GM18520 (cell line): ENCODE measurements around the gene CSNK1D.

Source experiments
- ATAC-seq: cut with Tn5 transposase; IDR thresholded peaks from one replicate; pipeline ENCODE4 v1.9.1; 2021; ENCODE audit not compliant: unreplicated experiment

The CSNK1D gene

DNA sequence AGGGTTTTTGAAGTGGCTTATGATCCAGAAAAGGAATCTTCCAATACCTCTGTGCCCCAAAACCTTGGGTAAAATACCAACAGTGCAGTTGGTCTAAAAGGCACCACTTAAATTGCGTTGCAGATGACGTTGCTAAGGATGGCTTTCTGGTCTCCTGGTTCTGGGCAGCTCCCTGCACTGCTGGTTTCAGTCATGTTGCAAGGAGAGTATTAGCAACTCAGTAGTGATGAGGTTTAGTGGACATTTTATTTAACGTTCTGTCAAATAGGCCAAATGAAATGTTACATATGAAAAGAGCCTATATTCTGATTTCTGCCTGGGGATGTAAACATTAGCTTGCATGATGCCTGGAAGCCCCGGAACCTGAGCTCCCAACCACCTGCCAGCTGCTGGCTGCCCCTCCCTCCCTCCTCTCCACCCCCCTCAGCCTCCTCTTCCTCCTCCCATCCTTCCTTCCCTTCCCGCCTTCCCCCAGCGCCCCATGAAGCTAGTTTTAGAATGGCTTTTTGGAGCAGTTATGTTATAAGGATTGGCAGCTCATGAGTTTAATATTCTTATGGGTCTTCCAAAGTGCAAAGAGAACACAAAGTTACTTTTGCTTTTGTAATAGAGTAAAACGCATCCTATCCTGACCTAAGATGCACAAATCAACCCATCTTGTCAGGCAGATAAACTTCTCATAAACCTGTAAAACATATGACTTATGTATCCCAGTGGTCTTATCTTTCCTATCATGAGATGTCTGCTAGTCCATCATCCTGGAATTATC is 23.2 kb upstream of the CSNK1D start:
- ATAC-seq, result no peak

DNA sequence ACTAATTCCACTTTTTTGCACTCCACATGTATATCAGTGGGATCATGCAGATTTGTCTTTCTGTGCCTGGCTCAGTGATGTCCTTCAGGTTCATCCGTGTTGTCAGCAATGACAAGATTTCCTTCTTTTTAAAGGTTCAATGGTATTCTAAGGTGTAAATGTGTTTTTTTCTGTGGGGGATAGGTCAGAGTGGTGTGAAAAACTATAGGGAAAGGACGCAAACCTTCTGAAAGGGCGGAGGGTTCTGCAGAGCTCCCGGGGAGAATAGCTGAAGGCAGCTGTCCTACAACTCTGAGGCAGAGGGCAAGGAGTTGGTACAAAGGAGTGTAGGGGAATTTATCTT is 21.9 kb upstream of the CSNK1D start:
- ATAC-seq, result no peak

DNA sequence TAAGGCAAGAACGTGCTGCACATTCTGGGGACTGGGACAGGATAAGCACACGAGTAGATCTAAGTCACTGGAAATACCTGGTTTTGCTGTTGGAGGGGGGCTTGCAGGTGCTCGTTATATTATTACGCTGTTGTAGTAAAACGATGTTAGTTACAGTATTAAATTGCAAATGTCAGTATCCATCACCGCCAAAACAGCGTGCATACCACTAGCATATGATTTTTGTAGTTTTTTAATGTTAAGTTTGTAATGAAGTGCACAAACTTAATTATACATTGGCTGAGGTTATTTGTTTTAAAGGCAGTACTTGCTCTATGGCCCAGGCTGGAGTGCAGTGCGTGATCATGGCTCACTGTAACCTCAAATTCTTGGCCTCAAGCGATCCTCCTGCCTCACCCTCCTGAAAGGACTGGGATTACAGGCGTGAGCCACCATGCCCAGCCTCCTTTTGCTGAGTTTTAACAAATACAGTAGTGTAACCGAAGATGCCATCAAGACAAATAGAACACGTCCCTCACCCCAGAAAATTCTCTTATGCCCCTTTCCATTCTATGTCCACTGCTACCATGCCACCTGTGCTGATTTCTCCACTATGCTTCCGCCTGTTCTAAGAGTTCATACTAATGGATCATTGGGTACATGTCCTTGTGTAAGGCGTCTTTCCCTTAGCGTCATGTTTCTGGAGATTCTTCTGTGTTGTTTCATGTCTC is 20.7 kb upstream of the CSNK1D start:
- ATAC-seq, result no peak

DNA sequence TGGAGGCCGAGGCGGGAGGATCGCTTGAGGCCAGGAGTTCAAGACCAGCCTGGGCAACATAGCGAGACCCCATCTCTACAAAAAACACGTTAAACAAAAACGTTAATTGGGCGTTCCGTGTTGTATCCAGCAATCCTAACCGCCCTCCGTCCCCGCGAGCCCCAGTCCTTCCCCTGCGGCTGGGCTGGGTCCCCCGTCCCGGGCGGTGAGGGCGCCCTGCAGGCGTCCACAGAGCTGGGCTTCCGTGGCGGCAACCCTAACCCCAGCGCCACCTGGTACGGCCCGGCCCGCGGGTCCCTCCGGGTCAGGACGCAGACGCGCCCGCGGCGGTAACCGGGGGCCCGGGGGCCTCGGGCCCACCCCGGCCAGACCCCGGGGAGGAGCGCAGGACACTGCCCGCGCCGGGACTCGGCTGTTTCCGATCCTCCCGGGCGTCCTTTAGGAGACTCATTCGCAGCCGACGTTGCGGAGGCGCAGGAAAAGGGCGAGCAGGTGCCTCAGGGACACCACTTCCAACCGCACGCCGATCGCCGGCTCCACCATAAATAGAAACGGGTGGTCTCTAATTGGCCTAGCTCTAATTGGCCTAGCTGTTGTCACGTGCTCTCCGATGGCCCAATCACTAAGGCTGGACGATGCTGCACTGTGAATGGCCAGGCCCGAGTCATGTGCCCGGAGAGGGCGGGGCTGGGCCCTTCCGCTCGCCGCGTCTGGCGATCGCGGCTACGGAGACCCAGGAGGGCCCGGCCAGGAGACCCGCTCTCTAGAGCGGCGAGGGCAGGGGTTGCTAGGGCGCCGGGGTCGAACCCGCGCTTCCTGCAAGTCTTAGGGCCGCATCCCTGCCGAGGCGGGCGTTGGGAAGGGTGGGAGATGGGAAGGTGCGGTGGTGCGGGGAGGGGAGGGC is 19.0 kb upstream of the CSNK1D start:
- ATAC-seq, result peak; percentile 93

DNA sequence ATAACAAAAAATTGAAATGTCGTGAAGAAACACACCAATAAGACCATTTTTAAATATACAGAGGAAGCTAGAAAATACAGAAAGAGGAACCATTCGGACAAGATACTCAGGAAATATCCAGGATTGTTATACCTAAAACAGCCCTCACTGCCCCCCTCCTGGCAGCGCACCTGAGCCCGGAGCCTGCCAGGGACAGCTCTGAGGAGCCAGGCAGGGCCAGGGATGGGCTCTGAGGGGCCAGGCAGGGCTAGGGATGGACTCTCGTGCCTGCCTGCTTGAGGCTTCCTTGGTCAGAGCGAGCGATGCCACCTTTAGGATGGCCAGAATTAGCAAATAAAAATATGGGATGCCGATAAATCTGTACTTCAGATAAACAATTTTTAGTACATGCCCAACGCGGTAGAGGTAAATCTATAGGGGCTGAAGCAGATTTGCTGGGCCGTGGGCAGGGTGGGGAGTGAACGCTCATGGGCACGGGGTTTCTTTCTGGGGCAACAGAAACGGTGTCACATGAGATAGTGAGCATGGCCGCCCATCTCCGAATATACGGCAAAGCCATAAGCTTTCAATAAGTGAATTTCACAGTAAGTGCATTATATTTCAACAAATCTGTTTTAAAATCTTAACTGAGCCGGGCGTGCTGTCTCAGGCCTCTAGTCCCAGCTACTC is 18.2 kb upstream of the CSNK1D start:
- ATAC-seq, result no peak

DNA sequence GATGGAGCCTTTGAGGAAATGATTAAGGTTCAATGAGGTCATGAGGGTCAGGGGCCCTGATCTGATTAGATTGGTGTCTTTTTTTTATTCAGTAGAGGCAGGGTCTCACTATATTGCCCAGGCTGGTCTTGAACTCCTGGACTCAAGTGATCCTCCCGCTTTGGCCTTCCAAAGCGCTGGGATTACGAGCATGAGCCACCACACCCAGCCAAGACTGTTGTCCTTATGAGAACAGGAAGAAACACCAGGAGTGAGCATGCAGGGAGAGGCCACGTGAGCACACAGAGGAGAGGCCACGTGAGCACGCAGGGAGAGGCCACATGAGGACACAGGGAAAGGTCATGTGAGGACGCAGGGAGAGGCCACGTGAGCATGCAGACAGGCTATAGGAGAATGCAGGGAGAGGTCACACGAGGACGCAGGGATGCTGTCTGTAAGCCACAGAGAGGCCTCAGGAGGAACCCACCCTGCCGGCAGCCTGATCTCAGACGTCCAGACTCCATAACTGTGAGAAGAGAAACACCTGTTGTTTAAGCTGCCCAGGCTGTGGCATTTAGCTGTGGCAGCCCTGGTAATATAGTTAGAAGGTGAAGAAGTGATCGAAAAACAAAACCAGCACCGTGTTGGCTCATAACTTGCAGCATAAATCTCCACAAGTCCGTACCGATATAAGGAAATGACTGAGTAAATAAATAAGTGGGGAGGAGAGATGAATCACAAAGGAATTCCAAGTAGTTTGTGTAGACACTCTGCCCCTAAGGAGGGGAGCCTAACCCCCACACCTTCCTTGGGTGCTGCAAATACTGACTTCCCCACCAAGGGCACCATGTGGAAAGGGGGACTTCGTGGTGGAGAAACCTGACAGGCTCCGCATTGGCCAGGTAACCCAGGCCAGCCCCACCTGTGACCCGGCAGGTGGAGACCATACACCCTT is 14.6 kb upstream of the CSNK1D start:
- no peak for ATAC-seq

DNA sequence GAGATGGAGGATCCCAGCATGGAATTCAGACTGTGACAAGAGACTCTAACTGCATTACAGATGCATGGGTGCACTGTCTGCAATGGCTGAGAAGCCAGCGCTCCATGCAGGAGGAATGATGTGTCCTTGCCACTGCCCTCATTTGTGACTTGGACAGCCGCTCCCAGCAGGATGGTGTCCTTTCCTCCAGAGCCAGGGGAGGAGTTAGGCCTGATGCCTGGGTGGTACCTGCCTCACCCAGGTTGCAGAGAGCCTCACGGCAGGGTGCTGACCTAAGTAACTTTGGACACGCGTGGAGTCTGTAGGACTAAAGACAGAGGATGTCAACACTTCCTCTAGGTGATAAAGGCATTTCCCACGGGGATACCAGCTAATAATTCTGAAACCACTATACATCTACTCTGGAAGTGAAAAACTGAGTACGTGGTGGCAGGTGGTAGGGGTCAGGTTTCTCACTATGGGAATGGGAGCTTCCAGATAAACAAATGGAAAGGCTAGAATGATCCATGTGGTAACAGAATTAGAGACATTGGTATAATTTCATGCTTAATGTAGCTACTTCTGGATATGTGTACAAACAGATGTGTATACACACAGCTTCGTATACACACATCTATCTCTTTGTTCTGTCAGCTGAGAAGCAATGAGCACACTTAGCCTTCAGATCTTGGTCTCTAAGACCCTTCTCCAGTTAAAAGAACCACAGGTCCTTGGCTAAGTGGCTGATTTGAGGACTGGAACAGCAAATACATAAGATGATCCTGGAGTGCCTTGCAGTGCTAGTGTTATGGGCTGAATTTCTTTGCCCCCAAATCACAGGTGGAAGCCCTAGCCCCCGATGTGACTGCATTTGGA is 13.7 kb upstream of the CSNK1D start:
- no peak for ATAC-seq

DNA sequence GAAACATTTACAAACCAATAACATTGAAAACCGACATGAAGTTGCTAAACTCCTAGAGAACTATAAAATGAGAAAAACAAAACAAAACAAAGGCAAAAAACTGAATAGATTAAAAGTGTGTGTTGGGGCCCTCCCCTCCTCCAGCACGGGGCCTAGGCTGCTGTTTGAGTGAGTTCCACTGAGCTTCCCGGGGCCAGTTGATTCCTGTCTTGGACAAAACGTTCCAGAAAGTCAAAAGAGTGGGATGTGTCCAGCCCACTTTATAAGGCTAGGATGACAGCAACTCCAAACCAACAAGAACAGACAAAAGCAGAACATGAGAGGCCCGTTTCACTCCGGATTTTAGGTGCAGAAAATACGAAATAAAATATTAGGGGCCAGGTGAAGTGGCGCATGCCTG is 11.6 kb upstream of the CSNK1D start:
- no peak for ATAC-seq

DNA sequence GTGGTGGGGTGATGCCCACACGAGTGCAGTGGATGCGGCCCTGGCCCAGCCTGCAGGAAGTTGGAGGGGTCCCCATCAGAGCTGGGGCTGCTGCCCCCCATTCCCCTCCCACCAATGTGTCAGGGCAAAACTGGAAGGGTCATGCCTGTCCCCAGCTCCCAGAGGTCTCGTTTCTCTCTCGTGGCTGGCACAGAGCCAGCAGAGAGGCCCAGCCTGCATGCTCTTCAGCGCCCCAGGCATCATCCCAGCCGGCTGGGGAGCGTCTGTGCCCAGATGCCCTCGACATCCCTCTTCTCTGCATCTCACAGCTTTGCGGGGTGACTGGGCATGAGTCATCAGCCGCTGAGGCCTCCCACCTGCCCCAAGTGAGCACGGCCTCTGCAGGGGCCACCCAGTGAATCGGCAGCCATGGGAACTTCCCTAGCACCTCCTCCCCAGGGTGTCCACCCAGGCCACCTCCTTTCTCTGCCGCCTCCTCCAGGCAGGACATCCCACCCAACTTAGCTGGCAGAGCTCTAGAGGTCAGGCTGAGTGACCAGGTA is 9.8 kb upstream of the CSNK1D start:
- no peak for ATAC-seq

DNA sequence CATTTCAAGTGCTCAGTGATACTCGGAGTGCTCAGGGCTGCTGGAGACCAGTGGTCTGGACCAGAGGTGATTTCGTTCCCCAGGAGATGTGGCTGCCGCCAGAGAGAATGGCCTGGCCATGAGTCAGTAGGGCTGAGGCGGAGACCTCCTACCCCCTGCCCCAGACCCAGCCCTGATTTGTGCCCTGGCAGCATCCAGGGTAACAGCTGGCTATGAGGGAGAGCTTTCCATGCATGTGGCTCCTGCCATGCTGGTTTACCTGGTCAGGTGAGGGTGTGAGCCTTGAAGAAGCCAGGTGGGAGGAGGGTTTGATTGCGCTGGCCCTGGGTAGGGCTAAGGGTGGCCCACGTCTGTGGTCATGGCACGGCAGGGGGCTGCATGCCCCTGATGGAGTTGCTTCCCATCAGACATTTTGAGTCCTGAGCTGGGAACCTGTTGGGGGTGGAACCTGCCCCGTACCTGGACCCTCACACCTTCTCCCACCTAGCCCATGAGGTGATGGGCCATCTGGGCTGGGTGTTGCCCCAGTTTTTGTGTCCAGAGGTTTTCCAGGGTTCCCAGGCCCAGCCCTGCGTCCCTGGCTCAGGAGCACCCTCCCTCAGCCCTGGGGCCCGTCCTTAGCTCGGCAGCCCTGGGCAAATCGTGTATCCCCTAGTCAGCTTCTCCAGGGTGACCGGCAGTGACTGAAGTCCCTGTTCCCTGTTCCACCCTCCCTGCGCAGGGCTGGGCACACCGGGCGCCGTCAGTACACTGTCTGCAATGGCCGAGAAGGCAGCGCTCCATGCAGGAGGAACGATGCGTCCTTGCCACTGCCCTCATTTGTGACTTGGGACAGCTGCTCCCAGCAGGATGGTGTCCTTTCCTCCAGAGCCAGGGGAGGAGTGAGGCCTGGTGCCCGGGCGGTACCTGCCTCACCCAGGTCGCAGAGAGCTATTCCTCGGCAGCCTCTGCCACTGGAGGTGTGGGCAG is 9.0 kb upstream of the CSNK1D start:
- ATAC-seq, result no peak

DNA sequence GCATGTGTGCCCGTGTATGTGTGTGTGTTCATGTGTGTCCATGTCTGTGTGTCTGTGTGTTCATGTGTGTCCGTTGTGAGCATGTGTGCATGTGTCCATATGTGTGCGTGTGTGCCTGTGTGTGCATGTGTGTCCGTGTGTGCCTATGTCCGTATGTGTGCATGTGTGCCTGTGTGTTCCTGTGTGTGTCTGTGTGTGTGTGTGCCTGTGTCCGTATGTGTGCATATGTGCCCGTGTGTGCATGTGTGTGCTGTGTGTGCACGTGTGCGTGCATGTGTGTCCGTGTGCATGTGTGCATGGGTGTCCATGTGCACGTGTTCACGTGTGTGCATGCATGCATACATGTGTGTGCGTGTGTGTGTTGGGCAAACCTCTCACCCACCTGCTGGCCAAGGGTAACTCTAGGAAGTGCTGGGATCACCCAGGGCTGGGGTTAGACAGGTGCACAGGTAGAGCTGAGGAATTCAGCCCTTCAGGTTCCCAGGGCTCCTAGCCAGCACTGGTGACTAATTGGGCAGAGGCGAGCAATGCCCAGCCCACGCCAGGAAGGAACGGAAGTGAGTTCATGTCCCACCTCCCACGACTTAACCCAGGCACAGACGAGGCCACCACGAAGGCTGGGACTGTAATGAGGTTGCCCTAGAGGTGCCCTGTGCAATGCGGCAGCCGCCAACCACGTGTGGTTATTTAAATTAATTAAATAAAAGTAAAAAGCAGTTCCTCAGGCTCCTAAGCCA is 8.2 kb upstream of the CSNK1D start:
- no peak for ATAC-seq

DNA sequence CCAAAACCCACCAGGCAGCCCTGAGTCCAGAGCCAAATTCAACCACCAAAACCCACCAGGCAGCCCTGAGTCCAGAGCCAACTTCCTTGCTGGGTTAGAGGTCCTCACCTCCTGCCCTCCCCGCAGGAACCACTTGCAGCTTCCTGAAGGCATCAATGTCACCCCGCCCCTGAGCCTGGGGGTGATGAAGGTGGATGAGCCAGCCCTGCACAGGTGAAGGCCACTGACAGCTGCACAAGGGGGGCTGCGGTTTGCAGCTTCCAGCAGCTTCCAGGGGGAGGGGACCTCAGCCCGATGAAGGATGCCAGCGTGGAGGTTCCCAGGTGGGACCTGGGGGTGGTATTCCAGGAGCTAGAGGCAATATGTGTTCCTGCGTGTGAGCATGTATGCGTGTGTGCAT is 7.6 kb upstream of the CSNK1D start:
- no peak for ATAC-seq

DNA sequence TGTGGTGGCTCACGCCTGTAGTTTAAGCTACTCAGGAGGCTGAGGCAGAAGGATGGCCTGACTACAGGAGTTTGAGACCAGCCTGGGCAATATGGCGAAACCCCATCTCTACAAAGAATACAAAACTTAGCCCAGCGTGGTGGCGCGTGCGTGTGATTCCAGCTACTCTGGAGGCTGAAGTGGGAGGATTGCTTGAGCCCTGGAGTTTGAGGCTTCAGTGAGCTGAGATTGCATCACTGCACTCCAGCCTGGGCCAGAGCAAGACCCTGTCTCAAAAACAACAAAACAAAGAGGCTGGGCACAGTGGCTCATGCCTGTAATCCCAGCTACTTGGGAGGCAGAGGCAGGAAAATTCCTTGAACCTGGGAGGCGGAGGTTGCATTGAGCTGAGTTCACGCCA is 7.0 kb upstream of the CSNK1D start:
- ATAC-seq, result no peak

DNA sequence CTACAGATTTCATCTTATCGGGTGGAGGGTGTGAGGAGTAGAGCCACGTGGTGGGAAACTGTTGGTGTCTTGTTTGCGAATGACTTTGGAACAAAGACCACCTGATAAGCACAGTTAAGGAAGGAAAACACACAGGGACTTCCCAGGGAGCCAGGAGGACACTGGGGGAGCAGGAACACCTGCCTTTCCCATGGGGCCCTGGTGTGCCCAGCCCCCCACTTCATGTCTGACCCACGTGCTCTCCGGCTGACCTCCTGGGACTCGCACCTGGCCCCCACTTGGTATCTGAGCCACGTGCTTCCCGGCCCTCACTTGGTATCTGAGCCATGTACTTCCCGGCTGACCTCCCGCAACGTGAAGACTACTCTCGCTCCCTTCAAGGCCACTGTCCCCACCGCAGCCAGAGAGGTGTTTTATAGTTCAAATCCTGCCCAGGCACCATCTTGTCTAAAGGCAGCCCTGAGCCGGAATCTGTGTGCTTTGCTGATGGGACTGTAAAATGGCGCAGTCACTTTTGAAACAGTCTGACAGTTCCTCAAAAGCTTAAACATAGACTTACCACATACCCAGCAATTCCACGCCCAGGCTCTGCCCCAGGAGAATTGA is 5.4 kb upstream of the CSNK1D start:
- ATAC-seq, result no peak

DNA sequence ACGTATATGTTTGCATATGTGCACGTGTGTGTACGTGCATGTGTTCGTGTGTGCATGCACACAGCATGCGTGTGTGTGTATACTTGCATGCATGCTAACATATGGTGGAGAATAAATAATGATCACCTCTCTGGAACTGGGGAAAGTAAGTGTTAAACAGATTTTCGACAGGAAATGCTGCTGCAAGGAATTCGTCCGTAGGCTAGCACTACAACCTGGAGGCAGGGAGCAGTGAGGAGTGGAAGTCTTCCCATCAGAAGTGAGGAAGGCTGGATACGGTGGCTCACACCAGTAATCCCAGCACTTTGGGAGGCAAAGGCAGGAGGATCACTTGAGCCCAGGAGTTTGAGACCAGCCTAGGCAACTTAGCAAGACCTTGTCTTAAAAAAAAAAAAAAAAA is 4.8 kb upstream of the CSNK1D start:
- no peak for ATAC-seq

DNA sequence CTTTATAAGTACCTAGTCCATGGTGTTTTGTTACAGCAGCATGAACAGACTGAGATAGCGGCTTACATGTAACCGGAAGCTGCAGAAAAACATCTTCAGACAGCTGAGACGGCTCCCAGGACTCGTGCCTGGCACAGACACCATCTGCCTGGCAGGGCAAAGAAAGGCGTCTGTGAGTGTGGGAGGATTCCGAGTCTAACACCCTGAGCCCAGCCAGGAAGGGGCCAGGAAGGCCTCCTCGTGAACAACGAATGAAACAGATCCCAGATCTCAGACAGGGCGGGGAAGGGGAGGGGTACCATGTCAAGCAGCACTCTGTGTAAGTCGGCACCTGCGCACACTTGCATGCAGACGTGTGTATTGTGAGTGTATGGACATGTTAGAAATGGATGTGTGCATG is 4.4 kb upstream of the CSNK1D start:
- ATAC-seq, result no peak

DNA sequence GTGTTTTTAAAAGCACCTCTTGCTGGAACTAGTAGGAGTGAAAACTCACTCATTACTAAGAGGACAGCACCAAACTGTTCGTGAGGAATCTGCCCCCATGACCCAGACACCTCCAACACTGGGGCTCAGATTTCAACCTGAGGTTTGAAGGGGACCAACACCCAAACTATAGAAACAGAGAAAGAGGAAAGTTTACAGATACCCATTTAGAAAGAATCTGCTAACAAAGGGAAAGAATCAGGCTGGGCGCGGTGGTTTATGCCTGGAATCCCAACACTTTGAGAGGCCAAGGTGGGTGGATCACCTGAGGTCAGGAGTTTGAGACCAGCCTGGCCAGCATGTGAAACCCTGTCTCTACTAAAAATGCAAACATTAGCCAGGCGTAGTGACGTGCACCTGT is 3.4 kb upstream of the CSNK1D start:
- ATAC-seq, result no peak
